IMR-90 (cell line): ENCODE measurements around the gene TTC28.

Experiments
- CEBPB ChIP-seq: IDR thresholded peaks from 2 replicates; pipeline ENCODE4 v1.6.1; 2012; ENCODE audit warnings: low read depth, low read length, improper control_type of control experiment
- CTCF ChIP-seq: conservative IDR thresholded peaks from 2 replicates; pipeline ENCODE4 v1.5.1; 2012; ENCODE audit warnings: mild to moderate bottlenecking, low read depth, low read length, improper control_type of control experiment
- MAZ ChIP-seq: IDR thresholded peaks from 2 replicates; pipeline ENCODE4 v1.6.1; 2012; ENCODE audit warnings: low read depth, mild to moderate bottlenecking, low read length, improper control_type of control experiment, moderate library complexity, borderline replicate concordance
- MXI1 ChIP-seq: IDR thresholded peaks from 2 replicates; pipeline ENCODE4 v1.6.1; 2012; ENCODE audit warnings: low read depth, mild to moderate bottlenecking, low read length, moderate library complexity, borderline replicate concordance
- POLR2A ChIP-seq: IDR thresholded peaks from 2 replicates; pipeline ENCODE4 v1.6.1; 2012; ENCODE audit warnings: mild to moderate bottlenecking, low read depth, low read length
- RAD21 ChIP-seq: IDR thresholded peaks from 2 replicates; pipeline ENCODE4 v1.6.1; 2012; ENCODE audit warnings: low read length, improper control_type of control experiment
- SMC3 ChIP-seq: fragments of 150-350 bp; IDR thresholded peaks from 2 replicates; pipeline ENCODE4 v1.6.1; 2016; ENCODE audit warnings: low read depth, mild to moderate bottlenecking, antibody characterized with exemption, low read length, moderate library complexity

GRCh38 chr22:28137036-28137435 is 542.6 kb downstream of the TTC28 start:
- TF ChIP-seq CTCF (no peak), RAD21 (no peak), MXI1 (no peak), SMC3 (no peak), POLR2A (no peak), CEBPB (no peak), MAZ (no peak)
